HEK293 (cell line): ENCODE data around the gene PRCD.
A peak's percentile ranks its signal among the peaks of the same experiment; 100 is the strongest.

Experiments used
- CTCF ChIA-PET: fragments of 350-600 bp; formaldehyde crosslinking; extraction: SDS; loops from one replicate; lab custom pipeline; 2021; ENCODE audit warnings: antibody characterized with exemption; lab: Yijun Ruan, JAX
- POLR2A ChIA-PET: fragments of 300-600 bp; formaldehyde crosslinking; extraction: SDS; loops from one replicate; lab custom pipeline; 2020; ENCODE audit warnings: antibody characterized with exemption, inconsistent platforms; lab: Yijun Ruan, JAX
- H3K27ac ChIP-seq: fragments of 200-500 bp; sonication (Bioruptor generic); 2 replicates; pipeline ENCODE4 v1.5.1; 2014; ENCODE audit warnings: low read depth, low read length, control low read depth, inconsistent platforms; ENCODE audit errors: extremely low read depth
- H3K36me3 ChIP-seq, 2 experiments: fragments of 200-500 bp in 1 of 2; sonication (Bioruptor generic) in 1 of 2; 1 replicate in 1 of 2; 2 replicates in 1 of 2; pipeline ENCODE4 v1.5.1; 2014 to 2017; ENCODE audit warnings: inconsistent platforms in 2 of 2, low read length in 2 of 2; ENCODE audit not compliant: control insufficient read depth in 2 of 2, insufficient read depth in 1 of 2
- H3K4me1 ChIP-seq: fragments of 200-500 bp; sonication (Bioruptor generic); 2 replicates; pipeline ENCODE4 v1.5.1; 2014; ENCODE audit warnings: mild to moderate bottlenecking, low read length, inconsistent platforms; ENCODE audit not compliant: control insufficient read depth, insufficient read depth
- H3K4me3 ChIP-seq: 2 replicates; pipeline ENCODE4 v1.5.1; 2011; ENCODE audit warnings: low read depth, mild to moderate bottlenecking, control low read depth, low read length, moderate library complexity
- H3K9me3 ChIP-seq: fragments of 200-500 bp; sonication (Bioruptor generic); 2 replicates; pipeline ENCODE4 v1.5.1; 2014; ENCODE audit warnings: low read depth, low read length, inconsistent platforms; ENCODE audit not compliant: control insufficient read depth, insufficient read depth
- IKZF3 ChIP-seq: fragments of 450-650 bp; IDR thresholded peaks from 2 replicates; pipeline ENCODE4 v1.5.0; 2018; ENCODE audit warnings: missing biosample characterization, mild to moderate bottlenecking, missing genetic modification characterization, moderate library complexity
- KLF10 ChIP-seq: fragments of 450-650 bp; IDR thresholded peaks from 2 replicates; pipeline ENCODE4 v1.5.1; 2018; ENCODE audit warnings: missing biosample characterization, mild to moderate bottlenecking, missing genetic modification characterization
- PRDM10 ChIP-seq: fragments of 450-650 bp; formaldehyde crosslinking; IDR thresholded peaks from 2 replicates; pipeline ENCODE4 v1.5.1; 2016; ENCODE audit warnings: missing biosample characterization, missing genetic modification characterization
- TCF7L2 ChIP-seq: IDR thresholded peaks from 2 replicates; pipeline ENCODE4 v1.6.1; 2011; ENCODE audit warnings: low read depth, mild to moderate bottlenecking, inconsistent platforms, low read length, moderate library complexity, borderline replicate concordance
- ZBTB17 ChIP-seq: fragments of 450-650 bp; formaldehyde crosslinking; IDR thresholded peaks from 2 replicates; pipeline ENCODE4 v1.5.1; 2016; ENCODE audit warnings: missing biosample characterization, missing genetic modification characterization
- ZBTB20 ChIP-seq: fragments of 450-650 bp; formaldehyde crosslinking; IDR thresholded peaks from 2 replicates; pipeline ENCODE4 v1.5.1; 2016; ENCODE audit warnings: missing biosample characterization, missing genetic modification characterization
- ZBTB6 ChIP-seq: fragments of 450-650 bp; formaldehyde crosslinking; IDR thresholded peaks from 2 replicates; pipeline ENCODE4 v1.5.1; 2017; ENCODE audit warnings: missing biosample characterization, missing genetic modification characterization
- ZEB2 ChIP-seq: fragments of 450-650 bp; formaldehyde crosslinking; IDR thresholded peaks from 2 replicates; pipeline ENCODE4 v1.5.1; 2016; ENCODE audit warnings: missing biosample characterization, missing genetic modification characterization
- ZFP41 ChIP-seq: fragments of 450-650 bp; formaldehyde crosslinking; IDR thresholded peaks from 2 replicates; pipeline ENCODE4 v1.5.1; 2016; ENCODE audit warnings: missing biosample characterization, missing genetic modification characterization, borderline replicate concordance
- ZNF121 ChIP-seq: fragments of 450-650 bp; formaldehyde crosslinking; IDR thresholded peaks from 2 replicates; pipeline ENCODE4 v1.5.1; 2016; ENCODE audit warnings: missing biosample characterization, missing genetic modification characterization
- ZNF311 ChIP-seq: fragments of 450-650 bp; formaldehyde crosslinking; IDR thresholded peaks from 2 replicates; pipeline ENCODE4 v1.5.1; 2017; ENCODE audit warnings: missing biosample characterization, missing genetic modification characterization, borderline replicate concordance
- ZNF341 ChIP-seq: fragments of 450-650 bp; formaldehyde crosslinking; IDR thresholded peaks from 2 replicates; pipeline ENCODE4; 2016; ENCODE audit warnings: low read depth, missing biosample characterization, missing genetic modification characterization
- ZNF37A ChIP-seq: fragments of 450-650 bp; IDR thresholded peaks from 2 replicates; pipeline ENCODE4 v1.5.1; 2018; ENCODE audit warnings: missing biosample characterization, missing genetic modification characterization
- ZNF391 ChIP-seq: fragments of 450-650 bp; formaldehyde crosslinking; IDR thresholded peaks from 2 replicates; pipeline ENCODE4 v1.5.1; 2016; ENCODE audit warnings: low read depth, missing biosample characterization, missing genetic modification characterization, borderline replicate concordance
- ZNF394 ChIP-seq: fragments of 450-650 bp; formaldehyde crosslinking; IDR thresholded peaks from 2 replicates; pipeline ENCODE4 v1.5.1; 2016; ENCODE audit warnings: missing biosample characterization, missing genetic modification characterization, mild to moderate bottlenecking, moderate library complexity, borderline replicate concordance
- ZNF530 ChIP-seq: fragments of 450-650 bp; formaldehyde crosslinking; IDR thresholded peaks from 2 replicates; pipeline ENCODE4 v1.5.1; 2016; ENCODE audit warnings: low read depth, missing biosample characterization, missing genetic modification characterization
- ZNF561 ChIP-seq: fragments of 450-650 bp; IDR thresholded peaks from 2 replicates; pipeline ENCODE4 v1.5.1; 2018; ENCODE audit warnings: missing biosample characterization, missing genetic modification characterization, borderline replicate concordance
- ZNF600 ChIP-seq: fragments of 450-650 bp; formaldehyde crosslinking; IDR thresholded peaks from 2 replicates; pipeline ENCODE4 v1.5.1; 2016; ENCODE audit warnings: missing biosample characterization, missing genetic modification characterization
- ZNF76 ChIP-seq: fragments of 450-650 bp; formaldehyde crosslinking; IDR thresholded peaks from 2 replicates; pipeline ENCODE4; 2016; ENCODE audit warnings: low read depth, missing biosample characterization, missing genetic modification characterization, borderline replicate concordance
- ZNF777 ChIP-seq: fragments of 450-650 bp; formaldehyde crosslinking; IDR thresholded peaks from 2 replicates; pipeline ENCODE4 v1.5.1; 2017; ENCODE audit warnings: missing biosample characterization, missing genetic modification characterization, borderline replicate concordance
- ZNF830 ChIP-seq: fragments of 450-650 bp; IDR thresholded peaks from 2 replicates; pipeline ENCODE4 v1.5.0; 2018; ENCODE audit warnings: missing biosample characterization, missing genetic modification characterization, low read depth, mild to moderate bottlenecking, moderate library complexity
- ZSCAN18 ChIP-seq: fragments of 450-650 bp; formaldehyde crosslinking; IDR thresholded peaks from 2 replicates; pipeline ENCODE4 v1.5.1; 2016; ENCODE audit warnings: missing biosample characterization, missing genetic modification characterization
- ZXDB ChIP-seq: fragments of 450-650 bp; formaldehyde crosslinking; IDR thresholded peaks from 2 replicates; pipeline ENCODE4 v1.5.1; 2016; ENCODE audit warnings: missing biosample characterization, missing genetic modification characterization

The PRCD gene

GRCh38 chr17:76496464-76496863, 43.4 kb upstream of the PRCD start:
- peak; percentile 54 for TF ChIP-seq ZNF600 (tag by site-specific recombination)
- 0 out of 2 replicates have a peak, but pooled peaks have one; percentile 30 for TF ChIP-seq ZNF121 (tag by site-specific recombination)
- TF ChIP-seq ZNF777 (tag by site-specific recombination), result no peak
- no peak for TF ChIP-seq TCF7L2
- Histone ChIP-seq H3K36me3 (no peaks in the 10 kb centered on the region), H3K9me3 (no peaks in the 10 kb centered on the region), H3K4me3 (no peak overlapping the region), H3K27ac (no peak overlapping the region), H3K4me1 (peaks cover 16% of the 10 kb centered on the region)
- CTCF ChIA-PET, result interaction anchor here (0.9 to 1.4 kb wide), 3 partner anchors 10 to 30 kb away, joined by 3 to 7 read pairs (median 5); no protein-coding TSS in a partner anchor
- POLR2A ChIA-PET, result no interaction called here

- Histone ChIP-seq H3K4me3 (no peak overlapping the region), H3K36me3 (no peaks in the 10 kb centered on the region), H3K9me3 (no peaks in the 10 kb centered on the region), H3K27ac (no peak overlapping the region), H3K4me1 (peaks cover 21% of the 10 kb centered on the region)
- ChIA-PET POLR2A (interaction anchor here (1.4 kb wide), 1 partner anchor 59 kb away, joined by 4 read pairs; no protein-coding TSS in a partner anchor), CTCF (interaction anchor here (0.6 to 3.6 kb wide), 4 partner anchors 8 to 92 kb away, joined by 3 to 15 read pairs (median 4); partner anchors contain the start of gene AANAT)
- TF ChIP-seq PRDM10 (tag by site-specific recombination), result peak; percentile 52; the same call in 1 of the 2 replicates
- TF ChIP-seq ZSCAN18 (tag by site-specific recombination), result no peak
- TF ChIP-seq ZNF830 (tag by site-specific recombination), result no peak
Observed at GRCh38 chr17:76497699-76497978, 42.2 kb upstream of the PRCD start.

- POLR2A ChIA-PET, result interaction anchor here (0.6 to 1.4 kb wide), 2 partner anchors 59 to 96 kb away, joined by 4 to 8 read pairs; no protein-coding TSS in a partner anchor
- no peak overlapping the region for H3K27ac ChIP-seq
- H3K4me1 ChIP-seq, result peaks cover 21% of the 10 kb centered on the region
- H3K36me3 ChIP-seq, result no peaks in the 10 kb centered on the region
- H3K4me3 ChIP-seq, result no peak overlapping the region
- H3K9me3 ChIP-seq, result no peaks in the 10 kb centered on the region
- CTCF ChIA-PET, result interaction anchor here (0.6 to 3.6 kb wide), 9 partner anchors 9 to 200 kb away, joined by 3 to 15 read pairs (median 3); partner anchors contain the start of gene AANAT
- no peak for TF ChIP-seq ZNF530 (tag by site-specific recombination)
- peak; percentile 91 for TF ChIP-seq ZNF341 (tag by site-specific recombination)
- peak; percentile 93 for TF ChIP-seq ZBTB6
- TF ChIP-seq KLF10, result no peak
- TF ChIP-seq ZNF830 (tag by site-specific recombination), result no peak
- TF ChIP-seq IKZF3 (tag by site-specific recombination), result peak; percentile 72
- TF ChIP-seq ZBTB17 (tag by site-specific recombination), result peak; percentile 60
- peak; percentile 38; the same call in 1 of the 2 replicates for TF ChIP-seq ZNF394
- no peak for TF ChIP-seq ZEB2
- 0 out of 2 replicates have a peak, but pooled peaks have one; percentile 20 for TF ChIP-seq ZNF76
- no peak for TF ChIP-seq ZFP41 (tag by site-specific recombination)
- TF ChIP-seq ZNF37A (tag by site-specific recombination), result no peak
- TF ChIP-seq ZXDB (tag by site-specific recombination), result no peak
- TF ChIP-seq ZNF311, result no peak
- TF ChIP-seq ZBTB20 (tag by site-specific recombination), result peak; percentile 79
- peak; percentile 8; the same call in 1 of the 2 replicates for TF ChIP-seq ZNF391
- no peak; the same call in 1 of the 2 replicates for TF ChIP-seq ZNF561
Observed at GRCh38 chr17:76497979-76498875, 41.6 kb upstream of the PRCD start.
